ENCODE data around the gene SEC23IP.
"Not testable (repeated sequence)": the region's sequence is repeated elsewhere in the genome, so short reads cannot be mapped to it uniquely, and the experiment has no call there.

Gene SEC23IP

DNA sequence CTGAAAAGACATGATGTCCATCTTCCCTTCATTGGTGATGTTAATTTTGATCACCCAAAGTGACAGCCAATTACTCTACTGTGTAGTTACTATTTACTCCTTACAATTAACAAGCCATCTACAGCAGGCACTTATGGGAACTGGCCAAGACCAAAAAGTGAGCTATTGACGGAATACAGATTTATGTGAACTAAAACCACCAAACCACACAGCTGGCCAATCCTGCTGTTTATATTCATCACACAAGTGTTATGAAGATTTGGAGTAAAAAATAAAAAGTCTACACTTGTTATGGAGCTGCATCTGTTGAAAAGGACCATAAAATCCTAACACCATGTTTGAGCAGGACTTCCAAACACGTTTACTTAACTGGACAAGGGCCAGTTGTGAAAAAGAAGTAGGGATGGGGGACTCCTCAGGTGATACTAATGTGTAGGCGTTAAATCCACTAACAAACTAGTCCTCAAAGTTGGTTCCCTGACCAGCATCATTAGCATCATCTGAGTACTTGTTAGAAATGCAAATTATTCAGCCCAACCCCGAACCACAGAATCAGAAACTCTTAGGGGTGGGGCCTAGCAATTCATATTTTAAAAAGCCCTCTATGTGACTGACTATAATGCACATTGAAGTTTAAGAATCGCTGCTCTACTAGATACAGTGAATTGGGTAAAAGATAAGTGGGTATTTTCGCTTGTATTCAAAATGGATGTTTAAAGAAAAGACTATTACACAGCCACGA, 31.5 kb upstream of the SEC23IP start:
- WGBS, 2 experiments (ENCODE audit: insufficient coverage in 2 of 2) = 29% methylated on average over 1 of the region's 7 CpGs; no CpG with 5 or more reads in 1 of the 2 experiments
- Histone ChIP-seq H3K9me3 (ENCODE audit: control insufficient read depth, low read length) (peaks cover 7% of the 10 kb centered on the region), H3K4me3 (ENCODE audit: extremely low read depth, insufficient read depth, low read length, poor library complexity, severe bottlenecking) (no peak overlapping the region), H3K36me3 (ENCODE audit: control insufficient read depth, insufficient read depth, low read length) (peaks cover 39% of the 10 kb centered on the region), H3K27ac (ENCODE audit: low read depth, low read length, severe bottlenecking) (no peak overlapping the region), H3K4me1 (ENCODE audit: control insufficient read depth, insufficient read depth, low read length, poor library complexity, severe bottlenecking) (no peaks in the 10 kb centered on the region)

DNA sequence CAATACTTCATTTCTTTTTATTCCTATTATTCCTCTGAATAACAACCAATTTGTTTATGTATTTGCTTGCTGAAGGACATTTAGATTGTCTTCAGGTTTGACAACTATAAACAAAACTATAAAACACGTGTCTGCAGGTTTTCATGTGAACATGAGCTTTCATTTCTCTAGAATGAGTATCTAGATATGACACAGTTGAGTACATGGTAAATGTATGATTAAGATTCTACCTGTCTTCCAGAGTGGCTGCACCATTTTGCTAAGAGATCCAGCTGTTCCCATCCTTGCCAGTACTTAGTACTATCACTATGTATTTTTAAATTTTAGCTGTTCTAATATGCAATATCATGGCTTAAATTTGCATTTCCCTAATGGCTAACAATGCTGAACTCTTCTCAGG, 30.0 kb upstream of the SEC23IP start:
- peaks cover 7% of the 10 kb centered on the region for H3K9me3 ChIP-seq (ENCODE audit: control insufficient read depth, low read length)
- H3K4me1 ChIP-seq (ENCODE audit: control insufficient read depth, insufficient read depth, low read length, poor library complexity, severe bottlenecking) = no peaks in the 10 kb centered on the region
- H3K36me3 ChIP-seq (ENCODE audit: control insufficient read depth, insufficient read depth, low read length) = peaks cover 35% of the 10 kb centered on the region
- no peak overlapping the region for H3K27ac ChIP-seq (ENCODE audit: low read depth, low read length, severe bottlenecking)
- WGBS, 2 experiments (ENCODE audit: insufficient coverage in 2 of 2) = 100% methylated on average over 1 of the region's 1 CpG; no CpG with 5 or more reads in 1 of the 2 experiments
- H3K4me3 ChIP-seq (ENCODE audit: extremely low read depth, insufficient read depth, low read length, poor library complexity, severe bottlenecking) = no peak overlapping the region

DNA sequence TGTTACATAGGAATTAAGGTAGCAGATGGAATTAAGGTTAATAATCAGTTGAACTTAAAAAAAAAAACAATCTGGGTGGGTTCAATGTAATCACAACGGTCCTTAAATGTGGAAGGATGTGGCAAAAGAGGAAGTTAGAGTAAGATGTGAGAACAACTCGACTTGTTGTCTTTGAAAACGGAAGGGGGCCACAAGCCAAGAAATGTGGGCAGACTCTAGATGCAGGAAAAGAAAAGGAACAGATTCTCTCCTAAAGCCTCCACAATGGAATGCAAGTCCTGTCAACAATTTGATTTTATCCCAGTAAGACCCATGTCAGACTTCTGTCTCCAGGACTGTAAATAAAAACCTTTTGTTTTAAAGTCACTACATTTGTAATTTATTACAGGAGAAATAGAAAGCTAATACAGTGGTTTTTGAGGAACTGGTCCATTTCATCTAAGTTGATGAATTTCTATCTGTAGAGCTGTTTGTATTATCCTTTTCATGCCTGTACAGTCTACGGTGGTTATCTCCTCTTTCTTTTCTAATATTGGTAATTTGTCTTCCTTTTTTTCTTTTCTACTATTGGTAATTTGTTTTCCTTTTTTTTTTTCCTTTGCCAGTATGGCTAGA, 28.5 kb upstream of the SEC23IP start:
- Histone ChIP-seq H3K27ac (ENCODE audit: low read depth, low read length, severe bottlenecking) (no peak overlapping the region), H3K36me3 (ENCODE audit: control insufficient read depth, insufficient read depth, low read length) (peaks cover 39% of the 10 kb centered on the region), H3K4me3 (ENCODE audit: extremely low read depth, insufficient read depth, low read length, poor library complexity, severe bottlenecking) (no peak overlapping the region), H3K9me3 (ENCODE audit: control insufficient read depth, low read length) (peaks cover 7% of the 10 kb centered on the region), H3K4me1 (ENCODE audit: control insufficient read depth, insufficient read depth, low read length, poor library complexity, severe bottlenecking) (no peaks in the 10 kb centered on the region)
- 100% methylated on average over 1 of the region's 4 CpGs; no CpG with 5 or more reads in 1 of the 2 experiments for WGBS, 2 experiments (ENCODE audit: insufficient coverage in 2 of 2)

- H3K4me1 ChIP-seq (ENCODE audit: control insufficient read depth, insufficient read depth, low read length, poor library complexity, severe bottlenecking) = peaks cover 2% of the 10 kb centered on the region
- 96 to 98% methylated on average over 4 to 5 of the region's 6 CpGs for WGBS, 2 experiments (ENCODE audit: insufficient coverage in 2 of 2)
- H3K27ac ChIP-seq (ENCODE audit: low read depth, low read length, severe bottlenecking) = no peak overlapping the region
- H3K36me3 ChIP-seq (ENCODE audit: control insufficient read depth, insufficient read depth, low read length) = peaks cover 43% of the 10 kb centered on the region
- no peak overlapping the region for H3K4me3 ChIP-seq (ENCODE audit: extremely low read depth, insufficient read depth, low read length, poor library complexity, severe bottlenecking)
- peaks cover 7% of the 10 kb centered on the region for H3K9me3 ChIP-seq (ENCODE audit: control insufficient read depth, low read length)
These were observed 26.8 kb upstream of the SEC23IP start for GRCh38 chr10:119865699-119866240.

- Histone ChIP-seq H3K9me3 (ENCODE audit: control insufficient read depth, low read length) (peaks cover 7% of the 10 kb centered on the region), H3K27ac (ENCODE audit: low read depth, low read length, severe bottlenecking) (no peak overlapping the region), H3K4me1 (ENCODE audit: control insufficient read depth, insufficient read depth, low read length, poor library complexity, severe bottlenecking) (peaks cover 2% of the 10 kb centered on the region), H3K4me3 (ENCODE audit: extremely low read depth, insufficient read depth, low read length, poor library complexity, severe bottlenecking) (no peak overlapping the region), H3K36me3 (ENCODE audit: control insufficient read depth, insufficient read depth, low read length) (peaks cover 43% of the 10 kb centered on the region)
- 94 to 100% methylated on average over 5 of the region's 7 CpGs for WGBS, 2 experiments (ENCODE audit: insufficient coverage in 2 of 2)
These were observed 25.2 kb upstream of the SEC23IP start for GRCh38 chr10:119867317-119867716.

GRCh38 chr10:119869398-119869797, 23.1 kb upstream of the SEC23IP start:
- 92 to 94% methylated on average over 2 of the region's 4 CpGs for WGBS, 2 experiments (ENCODE audit: insufficient coverage in 2 of 2)

GRCh38 chr10:119871881-119872609, 20.5 kb upstream of the SEC23IP start:
- peak overlapping the region; percentile 86 for H3K4me3 ChIP-seq (ENCODE audit: extremely low read depth, insufficient read depth, low read length, poor library complexity, severe bottlenecking)
- H3K4me1 ChIP-seq (ENCODE audit: control insufficient read depth, insufficient read depth, low read length, poor library complexity, severe bottlenecking) = peaks cover 5% of the 10 kb centered on the region
- 0% methylated on average over 30 to 39 of the region's 56 CpGs for WGBS, 2 experiments (ENCODE audit: insufficient coverage in 2 of 2)
- H3K27ac ChIP-seq (ENCODE audit: low read depth, low read length, severe bottlenecking) = peak overlapping the region; percentile 73
- H3K9me3 ChIP-seq (ENCODE audit: control insufficient read depth, low read length) = no peaks in the 10 kb centered on the region
- peaks cover 18% of the 10 kb centered on the region for H3K36me3 ChIP-seq (ENCODE audit: control insufficient read depth, insufficient read depth, low read length)

More at GRCh38 chr10:119869398-119869797, 23.1 kb upstream of the SEC23IP start:
- not testable (repeated sequence) for H3K27ac ChIP-seq (ENCODE audit: low read depth, low read length, severe bottlenecking); H3K4me3 ChIP-seq (ENCODE audit: extremely low read depth, insufficient read depth, low read length, poor library complexity, severe bottlenecking); H3K4me1 ChIP-seq (ENCODE audit: control insufficient read depth, insufficient read depth, low read length, poor library complexity, severe bottlenecking); H3K9me3 ChIP-seq (ENCODE audit: control insufficient read depth, low read length)
- H3K36me3 ChIP-seq (ENCODE audit: control insufficient read depth, insufficient read depth, low read length) = peaks cover 36% of the 10 kb centered on the region

GRCh38 chr10:119872610-119872859, 20.0 kb upstream of the SEC23IP start, which contains the start of gene MCMBP:
TSS of gene MCMBP (minus strand) at chr10:119872843. CDS start at chr10:119872584, 259 bp downstream.
- peak within 1 kb of the TSS; percentile 73 for H3K27ac ChIP-seq (ENCODE audit: low read depth, low read length, severe bottlenecking)
- peak within 1 kb of the TSS; percentile 86 for H3K4me3 ChIP-seq (ENCODE audit: extremely low read depth, insufficient read depth, low read length, poor library complexity, severe bottlenecking)
- WGBS, 2 experiments (ENCODE audit: insufficient coverage in 2 of 2) = 0% methylated on average over 36 to 37 of the region's 42 CpGs

GRCh38 chr10:119872860-119873681, 19.5 kb upstream of the SEC23IP start:
- peaks cover 5% of the 10 kb centered on the region for H3K4me1 ChIP-seq (ENCODE audit: control insufficient read depth, insufficient read depth, low read length, poor library complexity, severe bottlenecking)
- H3K4me3 ChIP-seq (ENCODE audit: extremely low read depth, insufficient read depth, low read length, poor library complexity, severe bottlenecking) = peak overlapping the region; percentile 86
- H3K27ac ChIP-seq (ENCODE audit: low read depth, low read length, severe bottlenecking) = peak overlapping the region; percentile 73
- WGBS, 2 experiments (ENCODE audit: insufficient coverage in 2 of 2) = 4 to 8% methylated on average over 43 to 62 of the region's 75 CpGs
- no peaks in the 10 kb centered on the region for H3K9me3 ChIP-seq (ENCODE audit: control insufficient read depth, low read length)
- H3K36me3 ChIP-seq (ENCODE audit: control insufficient read depth, insufficient read depth, low read length) = peaks cover 11% of the 10 kb centered on the region

More at GRCh38 chr10:119872610-119872859, 20.0 kb upstream of the SEC23IP start, which contains the start of gene MCMBP:
- Histone ChIP-seq H3K9me3 (ENCODE audit: control insufficient read depth, low read length) (no peaks in the 10 kb centered on the region), H3K4me1 (ENCODE audit: control insufficient read depth, insufficient read depth, low read length, poor library complexity, severe bottlenecking) (peaks cover 5% of the 10 kb centered on the region), H3K36me3 (ENCODE audit: control insufficient read depth, insufficient read depth, low read length) (peaks cover 14% of the 10 kb centered on the region)

DNA sequence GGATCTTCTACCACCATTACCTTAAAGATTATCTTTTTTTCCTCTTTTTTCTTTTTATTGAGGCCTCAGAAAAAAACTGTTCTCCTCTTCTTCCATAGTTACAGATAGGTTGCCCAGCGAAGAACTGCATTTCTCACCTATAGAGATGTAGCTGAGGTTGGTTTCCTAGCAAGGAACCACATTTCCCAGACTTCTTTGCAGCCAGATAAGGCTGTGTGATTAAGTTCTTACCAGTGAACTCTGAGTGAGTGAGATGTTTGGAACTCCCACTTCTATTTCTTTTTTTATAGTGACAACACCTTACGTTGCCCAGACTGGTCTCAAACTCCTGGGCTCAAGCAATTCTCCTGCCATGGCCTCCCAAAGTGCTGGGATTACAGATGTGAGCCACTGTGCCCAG, 14.0 kb upstream of the SEC23IP start:
- no peaks in the 10 kb centered on the region for H3K36me3 ChIP-seq (ENCODE audit: control insufficient read depth, insufficient read depth, low read length)
- no peak overlapping the region for H3K4me3 ChIP-seq (ENCODE audit: extremely low read depth, insufficient read depth, low read length, poor library complexity, severe bottlenecking)
- no peaks in the 10 kb centered on the region for H3K4me1 ChIP-seq (ENCODE audit: control insufficient read depth, insufficient read depth, low read length, poor library complexity, severe bottlenecking)
- no peaks in the 10 kb centered on the region for H3K9me3 ChIP-seq (ENCODE audit: control insufficient read depth, low read length)
- WGBS, 2 experiments (ENCODE audit: insufficient coverage in 2 of 2) = 88 to 100% methylated on average over 1 of the region's 2 CpGs
- no peak overlapping the region for H3K27ac ChIP-seq (ENCODE audit: low read depth, low read length, severe bottlenecking)

Measured in mesodermal cell (in vitro differentiated cells).